GM23338 (cell line): ENCODE data around the gene TMEM131L. TPM values are rescaled to one million over a fixed set of nuclear protein-coding genes. Genes with fewer than 3 reads are reported as not detected.

Experiments
- ATAC-seq: fragments of 200-7000 bp; cut with Tn5 transposase; 3 replicates; pipeline ENCODE4 v1.9.1; 2020
- DNase-seq: peaks from one replicate; pipeline ENCODE4 v3.0.0-alpha.2; 2015; ENCODE audit warnings: low spot score
- H2AFZ ChIP-seq: fragments of 200-600 bp; sonication (generic); 2 replicates; pipeline ENCODE4 v1.8.0; 2016; ENCODE audit warnings: antibody characterized with exemption, mild to moderate bottlenecking, moderate library complexity
- H3F3A ChIP-seq: fragments of 200-600 bp; sonication (generic); replicated peaks from 2 replicates; pipeline ENCODE4 v1.8.0; 2017; ENCODE audit warnings: antibody characterized with exemption, mixed run types, low read depth
- H3K27ac ChIP-seq: fragments of 200-600 bp; sonication (generic); 2 replicates; pipeline ENCODE4 v1.6.1; 2016; ENCODE audit warnings: low read depth
- H3K27me3 ChIP-seq: fragments of 200-600 bp; sonication (generic); 2 replicates; pipeline ENCODE4 v1.8.0; 2016; ENCODE audit warnings: mild to moderate bottlenecking, mixed run types, moderate library complexity; ENCODE audit not compliant: insufficient read depth
- H3K36me3 ChIP-seq: fragments of 200-600 bp; sonication (generic); 2 replicates; pipeline ENCODE4 v1.8.0; 2016; ENCODE audit warnings: mild to moderate bottlenecking; ENCODE audit not compliant: insufficient read depth
- H3K4me1 ChIP-seq: fragments of 200-600 bp; sonication (generic); 2 replicates; pipeline ENCODE4 v1.8.0; 2016; ENCODE audit warnings: mild to moderate bottlenecking, moderate library complexity; ENCODE audit not compliant: insufficient read depth
- H3K4me2 ChIP-seq: fragments of 200-600 bp; sonication (generic); 2 replicates; pipeline ENCODE4 v1.7.1; 2017; ENCODE audit warnings: mixed run types
- H3K4me3 ChIP-seq: fragments of 200-600 bp; sonication (generic); 2 replicates; pipeline ENCODE4 v1.6.1; 2016; ENCODE audit warnings: mixed run types
- H3K79me2 ChIP-seq: fragments of 200-600 bp; sonication (generic); replicated peaks from 2 replicates; pipeline ENCODE4 v1.8.0; 2017; ENCODE audit warnings: mild to moderate bottlenecking; ENCODE audit not compliant: insufficient read depth
- H3K9me2 ChIP-seq: fragments of 200-600 bp; sonication (generic); 2 replicates; pipeline ENCODE4 v1.8.0; 2017; ENCODE audit not compliant: insufficient read depth
- H4K20me1 ChIP-seq: fragments of 200-600 bp; sonication (generic); replicated peaks from 2 replicates; pipeline ENCODE4 v1.8.0; 2017; ENCODE audit warnings: mild to moderate bottlenecking; ENCODE audit not compliant: insufficient read depth
- H3K27ac Mint-ChIP-seq: 2 replicates; pipeline ENCODE4 v1.8.0; 2020; ENCODE audit warnings: inconsistent platforms, mild to moderate bottlenecking, moderate library complexity, mixed read lengths
- H3K27me3 Mint-ChIP-seq: 3 replicates; pipeline ENCODE4 v1.8.0; 2022; ENCODE audit warnings: low read depth, mild to moderate bottlenecking, moderate library complexity, mixed read lengths, inconsistent platforms; ENCODE audit not compliant: insufficient read depth, poor library complexity
- H3K36me3 Mint-ChIP-seq: 3 replicates; pipeline ENCODE4 v1.8.0; 2021; ENCODE audit warnings: low read depth, mild to moderate bottlenecking, inconsistent platforms, moderate library complexity, mixed read lengths
- H3K4me1 Mint-ChIP-seq: 3 replicates; pipeline ENCODE4 v1.8.0; 2020; ENCODE audit warnings: mild to moderate bottlenecking, inconsistent platforms, mixed read lengths
- H3K4me3 Mint-ChIP-seq: 3 replicates; pipeline ENCODE4 v1.8.0; 2021; ENCODE audit warnings: moderate library complexity, mild to moderate bottlenecking, inconsistent platforms, mixed read lengths
- H3K9me3 Mint-ChIP-seq: 3 replicates; pipeline ENCODE4 v1.8.0; 2020; ENCODE audit warnings: moderate library complexity, mild to moderate bottlenecking, inconsistent platforms, mixed read lengths
- EZH2phosphoT487 ChIP-seq: fragments of 200-600 bp; sonication (generic); IDR thresholded peaks from one replicate; pipeline ENCODE4 v1.8.1; 2018; ENCODE audit warnings: antibody characterized with exemption; ENCODE audit not compliant: unreplicated experiment
- NANOG ChIP-seq: IDR thresholded peaks from 2 replicates; pipeline ENCODE4 v1.6.1; 2016; ENCODE audit warnings: antibody characterized with exemption, borderline replicate concordance
- REST ChIP-seq: IDR thresholded peaks from one replicate; pipeline ENCODE4 v1.6.1; 2018; ENCODE audit warnings: antibody characterized with exemption; ENCODE audit not compliant: unreplicated experiment
- ZNF331 ChIP-seq: fragments of 250-450 bp; sonication (Bioruptor Pico); IDR thresholded peaks from 2 replicates; pipeline ENCODE4 v1.5.0; 2020; ENCODE audit warnings: low read depth, mild to moderate bottlenecking, moderate library complexity
- polyA plus RNA-seq: library from polyadenylated mRNA; unstranded; fragments of >200 nt; fragmentation: Nextera tagmentation; extraction: Ambion mirVana; gene quantifications from 2 replicates; pipeline ENCODE4 v1.2.1, GENCODE V29; 2016
- total RNA-seq: library from RNA; depleted of rRNA; stranded (reverse); fragments of >200 nt; shearing (Covaris generic); gene quantifications from 2 replicates; pipeline ENCODE4 v1.2.3, GENCODE V29; 2014
- TF ChIP-seq, protein P1 (sequence below), 2 experiments: fragments of 200-600 bp in 1 of 2; sonication (generic) in 1 of 2; conservative IDR thresholded peaks; 2 replicates each; pipeline versions ENCODE4 v1.5.1 to v1.6.1; 2016 to 2017; ENCODE audit warnings: antibody characterized with exemption in 2 of 2, low read depth in 2 of 2, mild to moderate bottlenecking in 2 of 2, moderate library complexity in 1 of 2
- TF ChIP-seq, protein P2 (sequence below): fragments of 250-450 bp; sonication (Bioruptor Pico); IDR thresholded peaks from 2 replicates; pipeline ENCODE4 v1.5.0; 2020; ENCODE audit warnings: mild to moderate bottlenecking, moderate library complexity
- TF ChIP-seq, protein P3 (sequence below): IDR thresholded peaks from 2 replicates; pipeline ENCODE4 v1.6.1; 2016; ENCODE audit warnings: antibody characterized with exemption

TMEM131L gene
- total and polyA plus RNA-seq, 2 experiments from 2014 or later = 11.1 to 32.2 TPM

GRCh38 chr4:153426207-153426885 is 39.8 kb upstream of the TMEM131L start (continued):
- TF ChIP-seq, protein P1, sequence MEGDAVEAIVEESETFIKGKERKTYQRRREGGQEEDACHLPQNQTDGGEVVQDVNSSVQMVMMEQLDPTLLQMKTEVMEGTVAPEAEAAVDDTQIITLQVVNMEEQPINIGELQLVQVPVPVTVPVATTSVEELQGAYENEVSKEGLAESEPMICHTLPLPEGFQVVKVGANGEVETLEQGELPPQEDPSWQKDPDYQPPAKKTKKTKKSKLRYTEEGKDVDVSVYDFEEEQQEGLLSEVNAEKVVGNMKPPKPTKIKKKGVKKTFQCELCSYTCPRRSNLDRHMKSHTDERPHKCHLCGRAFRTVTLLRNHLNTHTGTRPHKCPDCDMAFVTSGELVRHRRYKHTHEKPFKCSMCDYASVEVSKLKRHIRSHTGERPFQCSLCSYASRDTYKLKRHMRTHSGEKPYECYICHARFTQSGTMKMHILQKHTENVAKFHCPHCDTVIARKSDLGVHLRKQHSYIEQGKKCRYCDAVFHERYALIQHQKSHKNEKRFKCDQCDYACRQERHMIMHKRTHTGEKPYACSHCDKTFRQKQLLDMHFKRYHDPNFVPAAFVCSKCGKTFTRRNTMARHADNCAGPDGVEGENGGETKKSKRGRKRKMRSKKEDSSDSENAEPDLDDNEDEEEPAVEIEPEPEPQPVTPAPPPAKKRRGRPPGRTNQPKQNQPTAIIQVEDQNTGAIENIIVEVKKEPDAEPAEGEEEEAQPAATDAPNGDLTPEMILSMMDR (conservative IDR thresholded peaks at IDR 0.05; ENCODE audit: low read depth in 2 of 2) = no peak
- TF ChIP-seq, protein P2, sequence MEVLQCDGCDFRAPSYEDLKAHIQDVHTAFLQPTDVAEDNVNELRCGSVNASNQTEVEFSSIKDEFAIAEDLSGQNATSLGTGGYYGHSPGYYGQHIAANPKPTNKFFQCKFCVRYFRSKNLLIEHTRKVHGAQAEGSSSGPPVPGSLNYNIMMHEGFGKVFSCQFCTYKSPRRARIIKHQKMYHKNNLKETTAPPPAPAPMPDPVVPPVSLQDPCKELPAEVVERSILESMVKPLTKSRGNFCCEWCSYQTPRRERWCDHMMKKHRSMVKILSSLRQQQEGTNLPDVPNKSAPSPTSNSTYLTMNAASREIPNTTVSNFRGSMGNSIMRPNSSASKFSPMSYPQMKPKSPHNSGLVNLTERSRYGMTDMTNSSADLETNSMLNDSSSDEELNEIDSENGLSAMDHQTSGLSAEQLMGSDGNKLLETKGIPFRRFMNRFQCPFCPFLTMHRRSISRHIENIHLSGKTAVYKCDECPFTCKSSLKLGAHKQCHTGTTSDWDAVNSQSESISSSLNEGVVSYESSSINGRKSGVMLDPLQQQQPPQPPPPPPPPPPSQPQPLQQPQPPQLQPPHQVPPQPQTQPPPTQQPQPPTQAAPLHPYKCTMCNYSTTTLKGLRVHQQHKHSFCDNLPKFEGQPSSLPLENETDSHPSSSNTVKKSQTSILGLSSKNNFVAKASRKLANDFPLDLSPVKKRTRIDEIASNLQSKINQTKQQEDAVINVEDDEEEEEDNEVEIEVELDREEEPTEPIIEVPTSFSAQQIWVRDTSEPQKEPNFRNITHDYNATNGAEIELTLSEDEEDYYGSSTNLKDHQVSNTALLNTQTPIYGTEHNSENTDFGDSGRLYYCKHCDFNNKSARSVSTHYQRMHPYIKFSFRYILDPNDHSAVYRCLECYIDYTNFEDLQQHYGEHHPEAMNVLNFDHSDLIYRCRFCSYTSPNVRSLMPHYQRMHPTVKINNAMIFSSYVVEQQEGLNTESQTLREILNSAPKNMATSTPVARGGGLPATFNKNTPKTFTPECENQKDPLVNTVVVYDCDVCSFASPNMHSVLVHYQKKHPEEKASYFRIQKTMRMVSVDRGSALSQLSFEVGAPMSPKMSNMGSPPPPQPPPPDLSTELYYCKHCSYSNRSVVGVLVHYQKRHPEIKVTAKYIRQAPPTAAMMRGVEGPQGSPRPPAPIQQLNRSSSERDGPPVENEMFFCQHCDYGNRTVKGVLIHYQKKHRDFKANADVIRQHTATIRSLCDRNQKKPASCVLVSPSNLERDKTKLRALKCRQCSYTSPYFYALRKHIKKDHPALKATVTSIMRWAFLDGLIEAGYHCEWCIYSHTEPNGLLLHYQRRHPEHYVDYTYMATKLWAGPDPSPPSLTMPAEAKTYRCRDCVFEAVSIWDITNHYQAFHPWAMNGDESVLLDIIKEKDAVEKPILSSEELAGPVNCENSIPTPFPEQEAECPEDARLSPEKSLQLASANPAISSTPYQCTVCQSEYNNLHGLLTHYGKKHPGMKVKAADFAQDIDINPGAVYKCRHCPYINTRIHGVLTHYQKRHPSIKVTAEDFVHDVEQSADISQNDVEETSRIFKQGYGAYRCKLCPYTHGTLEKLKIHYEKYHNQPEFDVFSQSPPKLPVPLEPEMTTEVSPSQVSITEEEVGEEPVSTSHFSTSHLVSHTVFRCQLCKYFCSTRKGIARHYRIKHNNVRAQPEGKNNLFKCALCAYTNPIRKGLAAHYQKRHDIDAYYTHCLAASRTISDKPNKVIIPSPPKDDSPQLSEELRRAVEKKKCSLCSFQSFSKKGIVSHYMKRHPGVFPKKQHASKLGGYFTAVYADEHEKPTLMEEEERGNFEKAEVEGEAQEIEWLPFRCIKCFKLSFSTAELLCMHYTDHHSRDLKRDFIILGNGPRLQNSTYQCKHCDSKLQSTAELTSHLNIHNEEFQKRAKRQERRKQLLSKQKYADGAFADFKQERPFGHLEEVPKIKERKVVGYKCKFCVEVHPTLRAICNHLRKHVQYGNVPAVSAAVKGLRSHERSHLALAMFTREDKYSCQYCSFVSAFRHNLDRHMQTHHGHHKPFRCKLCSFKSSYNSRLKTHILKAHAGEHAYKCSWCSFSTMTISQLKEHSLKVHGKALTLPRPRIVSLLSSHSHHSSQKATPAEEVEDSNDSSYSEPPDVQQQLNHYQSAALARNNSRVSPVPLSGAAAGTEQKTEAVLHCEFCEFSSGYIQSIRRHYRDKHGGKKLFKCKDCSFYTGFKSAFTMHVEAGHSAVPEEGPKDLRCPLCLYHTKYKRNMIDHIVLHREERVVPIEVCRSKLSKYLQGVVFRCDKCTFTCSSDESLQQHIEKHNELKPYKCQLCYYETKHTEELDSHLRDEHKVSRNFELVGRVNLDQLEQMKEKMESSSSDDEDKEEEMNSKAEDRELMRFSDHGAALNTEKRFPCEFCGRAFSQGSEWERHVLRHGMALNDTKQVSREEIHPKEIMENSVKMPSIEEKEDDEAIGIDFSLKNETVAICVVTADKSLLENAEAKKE (CRISPR knock-in tag) = no peak

- Mint-ChIP-seq H3K27me3 (peaks cover 1% of the 10 kb centered on the region), H3K4me1 (no peaks in the 10 kb centered on the region; the same call in 2 of the 3 replicates), H3K9me3 (no peaks in the 10 kb centered on the region), H3K27ac (no peak overlapping the region), H3K4me3 (no peak overlapping the region), H3K36me3 (no peaks in the 10 kb centered on the region)
- H3F3A ChIP-seq = no peaks in the 10 kb centered on the region
- H3K9me2 ChIP-seq = no peaks in the 10 kb centered on the region
- no peaks in the 10 kb centered on the region for H3K36me3 ChIP-seq
- H3K4me2 ChIP-seq = no peak overlapping the region
- no peak for ATAC-seq
- no peaks in the 10 kb centered on the region for H3K4me1 ChIP-seq
- H2AFZ ChIP-seq = no peak overlapping the region
- no peak overlapping the region for H3K27ac ChIP-seq
- H3K79me2 ChIP-seq = no peaks in the 10 kb centered on the region
- DNase-seq = no peak
- no peaks in the 10 kb centered on the region for H3K27me3 ChIP-seq
- no peak overlapping the region for H3K4me3 ChIP-seq
- no peaks in the 10 kb centered on the region for H4K20me1 ChIP-seq
- TF ChIP-seq ZNF331 (CRISPR knock-in tag) (no peak), NANOG (no peak), EZH2phosphoT487 (no peak), REST (no peak)
- TF ChIP-seq, protein P1 (conservative IDR thresholded peaks at IDR 0.05; ENCODE audit: low read depth in 2 of 2) = no peak
- TF ChIP-seq, protein P3, sequence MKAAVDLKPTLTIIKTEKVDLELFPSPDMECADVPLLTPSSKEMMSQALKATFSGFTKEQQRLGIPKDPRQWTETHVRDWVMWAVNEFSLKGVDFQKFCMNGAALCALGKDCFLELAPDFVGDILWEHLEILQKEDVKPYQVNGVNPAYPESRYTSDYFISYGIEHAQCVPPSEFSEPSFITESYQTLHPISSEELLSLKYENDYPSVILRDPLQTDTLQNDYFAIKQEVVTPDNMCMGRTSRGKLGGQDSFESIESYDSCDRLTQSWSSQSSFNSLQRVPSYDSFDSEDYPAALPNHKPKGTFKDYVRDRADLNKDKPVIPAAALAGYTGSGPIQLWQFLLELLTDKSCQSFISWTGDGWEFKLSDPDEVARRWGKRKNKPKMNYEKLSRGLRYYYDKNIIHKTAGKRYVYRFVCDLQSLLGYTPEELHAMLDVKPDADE = no peak
These were observed 38.6 kb upstream of the TMEM131L start for GRCh38 chr4:153427363-153428071.
